Suppressor macrophage (primary cell): ENCODE data around the gene CACNG8.
"Not testable (repeated sequence)": the region's sequence is repeated elsewhere in the genome, so short reads cannot be mapped to it uniquely, and the experiment has no call there.

Source experiments
- DNase-seq, 4 experiments: peaks; one replicate each; pipeline ENCODE4 v3.0.0-alpha.2; 2020 to 2022
- total RNA-seq, 17 experiments: gene quantifications; one replicate each; lab custom pipeline; 2026; ENCODE audit warnings: mixed read lengths in 6 of 17, inconsistent platforms in 3 of 17; lab: John Stamatoyannopoulos, UW

The CACNG8 gene
- 0 to 2.8 (median 0.02) reads per million in 17 experiments for total RNA-seq

- DNase-seq, result no peak
These were observed at the start of gene CACNG8 for GRCh38 chr19:53962887-53963431. Gene CACNG8 (plus strand): TSS chr19:53962937.

GRCh38 chr19:53915000-53915399 lies 47.7 kb upstream of the CACNG8 start:
- DNase-seq, result peak in 1 of 4 experiments; percentile 16

GRCh38 chr19:53916004-53916403 lies 46.7 kb upstream of the CACNG8 start:
- DNase-seq, result no peak

- no peak for DNase-seq
These were observed 45.4 kb upstream of the CACNG8 start for GRCh38 chr19:53917356-53917755.

- DNase-seq, result peak; percentile 58 to 82 (median 73)
These were observed 35.0 kb upstream of the CACNG8 start for GRCh38 chr19:53927739-53928138.

GRCh38 chr19:53936029-53936428 lies 26.7 kb upstream of the CACNG8 start:
- DNase-seq, result no peak

- no peak for DNase-seq
These were observed 20.5 kb upstream of the CACNG8 start for GRCh38 chr19:53942001-53942786.

GRCh38 chr19:53944416-53944815 lies 18.3 kb upstream of the CACNG8 start:
- DNase-seq, result no peak

- DNase-seq, result no peak
These were observed 17.8 kb upstream of the CACNG8 start for GRCh38 chr19:53944933-53945332.

- peak in 3 of 4 experiments; percentile 42 to 51 (median 45) for DNase-seq
These were observed 17.3 kb upstream of the CACNG8 start for GRCh38 chr19:53945441-53945840.

GRCh38 chr19:53945998-53946397 lies 16.7 kb upstream of the CACNG8 start:
- DNase-seq, result no peak

- DNase-seq, result peak in 2 of 4 experiments; percentile 23 to 33
These were observed 15.1 kb upstream of the CACNG8 start for GRCh38 chr19:53947624-53948023.

- DNase-seq, result not testable (repeated sequence)
These were observed 14.1 kb upstream of the CACNG8 start for GRCh38 chr19:53948611-53949010.

GRCh38 chr19:53951436-53951835 lies 11.3 kb upstream of the CACNG8 start:
- DNase-seq, result no peak

GRCh38 chr19:53951947-53952346 lies 10.8 kb upstream of the CACNG8 start:
- DNase-seq, result no peak

- DNase-seq, result no peak
These were observed 9.4 kb upstream of the CACNG8 start for GRCh38 chr19:53953383-53953782.

- DNase-seq, result no peak
These were observed 5.1 kb upstream of the CACNG8 start for GRCh38 chr19:53957448-53958167.

GRCh38 chr19:53958168-53958571 lies 4.6 kb upstream of the CACNG8 start:
- no peak for DNase-seq

GRCh38 chr19:53958823-53959757 lies 3.6 kb upstream of the CACNG8 start:
- no peak for DNase-seq

- no peak for DNase-seq
These were observed 2.5 kb upstream of the CACNG8 start for GRCh38 chr19:53960187-53960586.

- peak in 1 of 4 experiments; percentile 33 for DNase-seq
These were observed 1.9 kb upstream of the CACNG8 start for GRCh38 chr19:53960886-53961285.
